Kidney epithelial cell (primary cell): ENCODE data around the gene IQCH. TPM values are rescaled to one million over a fixed set of nuclear protein-coding genes. Genes with fewer than 3 reads are reported as not detected.

Experiments
- DNase-seq: peaks from one replicate; pipeline ENCODE4 v3.0.0-alpha.2; 2010; ENCODE audit warnings: low read depth
- H3K27me3 ChIP-seq: 2 replicates; pipeline ENCODE4 v1.6.0; 2011; ENCODE audit warnings: low read length; ENCODE audit not compliant: control insufficient read depth, insufficient read depth
- H3K36me3 ChIP-seq: 2 replicates; pipeline ENCODE4 v1.5.1; 2011; ENCODE audit warnings: low read length; ENCODE audit not compliant: control insufficient read depth, insufficient read depth
- H3K4me3 ChIP-seq: 2 replicates; pipeline ENCODE4 v1.5.1; 2011; ENCODE audit warnings: low read depth, mild to moderate bottlenecking, control low read depth, low read length
- total RNA-seq: library from RNA; depleted of rRNA; stranded (reverse); fragments of >200 nt; gene quantifications from 2 replicates; pipeline ENCODE4 v1.2.3, GENCODE V29; 2015
- TF ChIP-seq, protein P1 (sequence below): IDR thresholded peaks from 2 replicates; pipeline ENCODE4 v1.5.1; 2011; ENCODE audit warnings: mild to moderate bottlenecking, moderate library complexity, low read length, control low read depth, inconsistent platforms; ENCODE audit not compliant: insufficient read depth, poor library complexity, severe bottlenecking

IQCH gene
- total RNA-seq, 1 donor from 2014 or later, result 6.3 TPM

DNA sequence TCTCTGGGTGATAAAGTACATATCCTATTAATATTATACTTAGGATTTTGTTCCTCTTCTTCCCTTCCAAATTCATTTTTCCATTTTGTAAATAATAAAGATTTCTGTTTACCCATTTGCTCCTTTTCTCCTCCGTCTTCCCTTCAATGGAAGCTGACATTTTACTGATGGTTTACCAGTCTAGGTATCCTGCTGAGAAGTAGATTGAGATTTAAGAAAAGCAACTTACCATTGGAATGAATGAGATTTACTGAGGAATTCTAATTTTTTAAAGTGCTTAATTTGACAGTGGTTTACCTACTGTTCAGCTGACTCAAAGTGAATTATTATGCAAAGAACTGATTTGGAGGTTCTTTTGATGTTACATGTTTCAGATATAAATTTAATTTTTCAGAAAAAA, 268.7 kb downstream of the IQCH start:
- no peak for DNase-seq
- Histone ChIP-seq H3K36me3 (no peaks in the 10 kb centered on the region), H3K27me3 (no peaks in the 10 kb centered on the region), H3K4me3 (no peak overlapping the region)
- TF ChIP-seq, protein P1, sequence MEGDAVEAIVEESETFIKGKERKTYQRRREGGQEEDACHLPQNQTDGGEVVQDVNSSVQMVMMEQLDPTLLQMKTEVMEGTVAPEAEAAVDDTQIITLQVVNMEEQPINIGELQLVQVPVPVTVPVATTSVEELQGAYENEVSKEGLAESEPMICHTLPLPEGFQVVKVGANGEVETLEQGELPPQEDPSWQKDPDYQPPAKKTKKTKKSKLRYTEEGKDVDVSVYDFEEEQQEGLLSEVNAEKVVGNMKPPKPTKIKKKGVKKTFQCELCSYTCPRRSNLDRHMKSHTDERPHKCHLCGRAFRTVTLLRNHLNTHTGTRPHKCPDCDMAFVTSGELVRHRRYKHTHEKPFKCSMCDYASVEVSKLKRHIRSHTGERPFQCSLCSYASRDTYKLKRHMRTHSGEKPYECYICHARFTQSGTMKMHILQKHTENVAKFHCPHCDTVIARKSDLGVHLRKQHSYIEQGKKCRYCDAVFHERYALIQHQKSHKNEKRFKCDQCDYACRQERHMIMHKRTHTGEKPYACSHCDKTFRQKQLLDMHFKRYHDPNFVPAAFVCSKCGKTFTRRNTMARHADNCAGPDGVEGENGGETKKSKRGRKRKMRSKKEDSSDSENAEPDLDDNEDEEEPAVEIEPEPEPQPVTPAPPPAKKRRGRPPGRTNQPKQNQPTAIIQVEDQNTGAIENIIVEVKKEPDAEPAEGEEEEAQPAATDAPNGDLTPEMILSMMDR, result no peak

DNA sequence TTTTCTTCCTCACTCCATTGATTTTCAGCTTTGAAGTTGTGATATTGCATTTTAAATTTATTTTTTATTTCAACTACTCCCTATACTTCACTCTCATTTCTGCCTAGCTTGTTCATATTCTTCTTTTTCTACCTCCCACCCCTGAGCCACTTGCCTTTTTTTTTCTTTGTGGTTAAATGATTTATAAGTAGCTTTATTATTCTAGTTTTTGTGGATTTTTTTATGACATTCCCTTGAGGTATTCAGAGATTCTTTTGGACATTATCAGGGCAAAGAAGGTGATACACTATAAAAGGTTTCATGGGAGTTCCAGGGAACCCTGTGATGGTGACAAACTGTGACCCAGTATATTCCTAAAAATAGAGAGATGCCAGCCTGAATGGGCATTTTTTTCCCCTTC, 269.6 kb downstream of the IQCH start:
- TF ChIP-seq, protein P1, result no peak

DNA sequence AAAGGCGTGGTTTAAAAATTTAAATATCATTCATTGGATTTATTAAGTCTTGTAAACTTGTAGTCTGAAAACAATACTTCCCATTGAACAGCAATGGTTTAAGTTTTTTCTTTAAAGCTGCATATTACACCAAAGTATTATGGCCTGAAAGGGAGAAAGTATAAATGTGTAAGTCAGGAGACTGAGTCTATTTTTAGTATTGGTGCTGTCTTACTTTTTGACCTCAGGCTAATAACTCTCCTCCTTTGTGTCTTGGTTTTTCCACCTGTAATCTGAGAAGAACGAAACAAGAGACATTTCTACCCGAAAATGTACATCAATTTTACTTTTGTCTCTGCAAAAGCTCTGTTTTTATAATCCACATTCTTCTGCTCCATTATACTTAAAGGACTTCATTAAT, 273.9 kb downstream of the IQCH start:
- Histone ChIP-seq H3K4me3 (no peak overlapping the region), H3K36me3 (no peaks in the 10 kb centered on the region), H3K27me3 (no peaks in the 10 kb centered on the region)
- no peak for DNase-seq
- TF ChIP-seq, protein P1, result no peak

More for the DNA sequence above, 269.6 kb downstream of the IQCH start:
- Histone ChIP-seq H3K36me3 (no peaks in the 10 kb centered on the region), H3K27me3 (no peaks in the 10 kb centered on the region), H3K4me3 (no peak overlapping the region)
- no peak for DNase-seq

DNA sequence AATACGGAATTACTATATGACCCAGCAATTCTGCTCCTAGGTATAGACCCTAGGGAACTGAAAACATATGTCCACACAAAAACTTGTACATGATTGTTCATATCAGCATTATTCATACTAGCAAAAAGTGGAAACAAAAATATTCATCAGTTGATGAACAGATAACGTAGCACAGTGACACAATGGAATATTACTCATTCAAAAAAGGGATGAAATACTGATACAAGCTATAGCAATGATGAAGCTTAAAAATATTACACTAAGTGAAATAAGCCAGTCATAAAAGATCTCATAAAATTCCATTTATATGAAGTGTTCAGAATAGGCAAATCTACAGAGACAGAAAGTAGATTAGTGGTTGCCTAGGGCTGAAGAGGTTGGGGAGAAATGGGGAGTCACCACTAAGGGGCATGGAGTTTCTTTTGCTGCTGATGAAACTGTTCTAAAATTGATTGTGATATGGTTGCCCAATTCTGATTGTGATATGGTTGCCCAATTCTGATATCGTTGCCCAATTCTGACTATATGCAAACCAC, 276.9 kb downstream of the IQCH start:
- H3K27me3 ChIP-seq, result no peaks in the 10 kb centered on the region
- TF ChIP-seq, protein P1, result no peak
- H3K4me3 ChIP-seq, result no peak overlapping the region
- DNase-seq, result no peak
- H3K36me3 ChIP-seq, result no peaks in the 10 kb centered on the region

DNA sequence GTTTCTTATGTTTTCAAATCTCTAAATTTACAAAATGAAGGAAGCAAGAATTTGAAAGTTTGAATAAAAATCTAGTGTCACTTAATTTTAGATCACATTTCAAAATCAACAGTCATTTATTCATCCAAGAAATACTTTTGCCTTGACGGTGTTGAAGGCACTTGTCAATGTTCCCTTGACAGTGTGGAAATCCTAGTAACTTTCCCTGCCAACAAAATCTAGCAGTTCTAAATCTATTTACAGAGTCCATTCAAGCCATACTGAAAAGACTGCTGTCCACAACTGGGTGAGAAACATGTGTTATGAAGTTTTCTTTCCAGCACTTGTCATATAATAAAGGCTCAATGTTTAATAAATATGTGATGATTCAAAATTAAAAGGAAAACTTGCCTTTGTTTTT, 279.3 kb downstream of the IQCH start:
- DNase-seq, result no peak
- TF ChIP-seq, protein P1, result no peak
- Histone ChIP-seq H3K36me3 (no peaks in the 10 kb centered on the region), H3K4me3 (no peak overlapping the region), H3K27me3 (no peaks in the 10 kb centered on the region)

DNA sequence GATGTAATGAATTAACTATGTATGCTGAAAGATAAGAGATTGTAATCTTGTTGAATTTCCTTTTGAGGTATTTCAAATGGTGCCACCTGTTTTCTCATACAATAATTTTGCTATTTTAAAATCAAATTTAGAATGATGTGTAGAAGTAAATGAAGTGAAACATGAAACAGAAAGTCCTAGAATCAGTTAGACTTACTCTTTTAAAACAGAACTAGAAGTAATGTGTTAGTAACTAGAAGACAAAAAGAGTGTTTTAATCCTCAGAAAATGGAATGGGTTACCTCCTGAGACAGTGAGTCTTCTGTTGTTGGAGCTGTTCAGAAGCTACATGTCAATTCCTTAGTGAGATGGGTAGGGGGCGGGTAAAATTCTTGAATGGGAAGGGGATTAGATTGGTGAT, 279.8 kb downstream of the IQCH start:
- Histone ChIP-seq H3K27me3 (no peaks in the 10 kb centered on the region), H3K36me3 (no peaks in the 10 kb centered on the region), H3K4me3 (no peak overlapping the region)
- TF ChIP-seq, protein P1, result no peak
- DNase-seq, result no peak
